T-cell (primary cell): ENCODE data around the gene ADGRG1. TPM values are rescaled to one million over a fixed set of nuclear protein-coding genes. Genes with fewer than 3 reads are reported as not detected.

Experiments
- ATAC-seq, 4 experiments: fragments of 200-7000 bp in 3 of 4; fragments of 150-1000 bp in 1 of 4; cut with Tn5 transposase; replicated peaks in 1 of 4; 1 replicate in 3 of 4; 2 replicates in 1 of 4; pipeline ENCODE4 v1.10.0; 2021; ENCODE audit warnings: moderate library complexity in 3 of 4, mild to moderate bottlenecking in 2 of 4, moderate number of reproducible peaks in 1 of 4
- CTCF ChIA-PET, 2 donors: fragments of 300-600 bp; sonication (Branson Sonifier 250); formaldehyde crosslinking; loops; one replicate each; lab custom pipeline; 2022; ENCODE audit warnings: antibody characterized with exemption in 2 of 2; lab: Charles Lee
- POLR2A ChIA-PET, 2 donors: fragments of 300-600 bp; sonication (Branson Sonifier 250); formaldehyde crosslinking; loops; one replicate each; lab custom pipeline; 2022; ENCODE audit warnings: antibody characterized with exemption in 2 of 2; lab: Charles Lee
- DNase-seq, 35 experiments: peaks; one replicate each; pipeline versions ENCODE4 v3.0.0 to v3.0.0-alpha.2; 2013 to 2023
- H3K27ac ChIP-seq: one replicate; pipeline ENCODE4 v1.5.1; 2013; ENCODE audit warnings: low read length
- H3K27me3 ChIP-seq, 2 experiments: replicated peaks in 1 of 2; 1 replicate in 1 of 2; 2 replicates in 1 of 2; pipeline versions ENCODE4 v1.6.1 to v1.7.0; 2013; ENCODE audit warnings: low read length in 1 of 2, mixed read lengths in 1 of 2; ENCODE audit not compliant: control insufficient read depth in 2 of 2, insufficient read depth in 2 of 2; ENCODE audit errors: extremely low read depth in 1 of 2
- H3K36me3 ChIP-seq, 2 donors: 1 replicate in 1 of 2; 2 replicates in 1 of 2; pipeline versions ENCODE4 v1.6.1 to v1.7.0; 2013; ENCODE audit warnings: low read length in 1 of 2; ENCODE audit not compliant: control insufficient read depth in 2 of 2, insufficient read depth in 1 of 2; ENCODE audit errors: extremely low read depth in 1 of 2
- H3K4me1 ChIP-seq, 2 experiments: 1 replicate in 1 of 2; 2 replicates in 1 of 2; pipeline versions ENCODE4 v1.6.1 to v1.7.0; 2013; ENCODE audit warnings: low read length in 2 of 2, mixed read lengths in 1 of 2; ENCODE audit not compliant: insufficient read depth in 2 of 2, control insufficient read depth in 1 of 2; ENCODE audit errors: extremely low read depth in 1 of 2
- H3K4me3 ChIP-seq, 2 donors: 1 replicate in 1 of 2; 2 replicates in 1 of 2; pipeline versions ENCODE4 v1.5.1 to v1.7.0; 2013; ENCODE audit warnings: mild to moderate bottlenecking in 2 of 2, low read length in 1 of 2, moderate library complexity in 1 of 2; ENCODE audit not compliant: control insufficient read depth in 1 of 2; ENCODE audit errors: extremely low read depth in 1 of 2
- H3K9me3 ChIP-seq: 2 replicates; pipeline ENCODE4 v1.7.0; 2013
- H3K27ac Mint-ChIP-seq, 2 donors: one replicate each; pipeline ENCODE4 v1.8.0; 2020 to 2021; ENCODE audit warnings: mild to moderate bottlenecking in 2 of 2, mixed read lengths in 2 of 2
- H3K27me3 Mint-ChIP-seq, 2 donors: one replicate each; pipeline ENCODE4 v1.8.0; 2021 to 2022; ENCODE audit warnings: mixed read lengths in 2 of 2
- H3K36me3 Mint-ChIP-seq: one replicate; pipeline ENCODE4 v1.8.0; 2021; ENCODE audit warnings: mixed read lengths
- H3K4me1 Mint-ChIP-seq, 3 donors: one replicate each; pipeline ENCODE4 v1.8.0; 2020 to 2022; ENCODE audit warnings: mixed read lengths in 3 of 3, mild to moderate bottlenecking in 1 of 3
- H3K4me3 Mint-ChIP-seq, 3 donors: one replicate each; pipeline ENCODE4 v1.8.0; 2020 to 2022; ENCODE audit warnings: mild to moderate bottlenecking in 3 of 3, mixed read lengths in 3 of 3, moderate library complexity in 3 of 3
- H3K9me3 Mint-ChIP-seq, 3 donors: one replicate each; pipeline ENCODE4 v1.8.0; 2020 to 2022; ENCODE audit warnings: mixed read lengths in 3 of 3
- WGBS: methylation state at CpG from one replicate; pipeline ENCODE4 v1.1.5; 2013; ENCODE audit warnings: missing lambda C conversion rate; ENCODE audit not compliant: insufficient coverage; 5-methylcytosine and 5-hydroxymethylcytosine counted together
- total RNA-seq, 35 experiments: library from RNA in 6 of 35; stranded (reverse) in 6 of 35; fragments of 120-200 nt in 1 of 35; gene quantifications; one replicate each; pipeline versions ENCODE4 v1.2.1 to v1.2.4 and lab custom pipeline; 2013 to 2026

ADGRG1 gene
- total RNA-seq, 5 donors from 2014 or later (not counting 1 experiment from before 2014, with no cell fraction given) = 7.8 to 91.7 (median 11.7) TPM

DNA sequence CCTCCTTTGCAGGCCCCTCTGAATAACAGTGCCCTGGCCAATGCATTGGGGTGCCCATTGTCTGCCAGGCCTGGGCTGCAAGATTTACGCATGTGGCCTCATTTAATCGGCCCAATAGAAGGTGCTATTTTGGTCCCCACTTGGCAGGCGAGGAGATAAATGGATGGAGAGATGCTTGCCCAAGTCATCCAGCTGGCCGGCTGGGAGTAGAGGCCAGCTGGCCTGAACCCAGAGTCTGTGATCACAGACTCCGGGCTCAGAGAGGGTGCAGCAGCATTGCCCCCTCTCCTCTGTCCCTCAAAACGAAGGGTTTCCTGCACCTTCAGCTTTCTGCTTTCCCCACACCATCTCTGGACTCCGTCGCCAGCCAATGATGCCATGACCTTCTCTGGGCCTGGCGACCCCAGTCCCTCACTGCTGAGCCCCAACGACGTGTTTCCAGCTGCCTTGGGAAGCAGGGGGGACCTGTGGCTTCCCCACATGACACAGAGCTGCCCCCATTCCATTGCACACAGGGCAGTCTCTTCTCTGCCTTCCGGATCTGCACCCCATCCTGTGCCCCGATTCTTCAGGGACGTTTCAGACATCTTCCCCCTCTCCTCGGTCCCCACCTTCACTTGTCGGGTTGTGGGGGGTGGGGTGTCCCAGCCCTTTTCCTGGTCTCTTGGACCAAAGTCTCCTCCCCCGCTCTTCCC lies 3.5 kb upstream of the ADGRG1 start:
- peaks cover 0 to 27% of the 10 kb centered on the region in 2 experiments for H3K4me1 ChIP-seq
- CTCF ChIA-PET = no interaction called here
- no peaks in the 10 kb centered on the region for H3K9me3 ChIP-seq
- no peaks in the 10 kb centered on the region for H3K9me3 Mint-ChIP-seq
- DNase-seq = no peak
- POLR2A ChIA-PET = no interaction called here
- H3K27me3 Mint-ChIP-seq = peaks cover 13 to 17% of the 10 kb centered on the region in 2 donors
- WGBS = 67% methylated on average over 10 of the region's 17 CpGs
- H3K4me3 Mint-ChIP-seq = no peak overlapping the region
- H3K27ac Mint-ChIP-seq = no peak overlapping the region
- no peaks in the 10 kb centered on the region for H3K36me3 ChIP-seq
- no peak for ATAC-seq
- H3K4me1 Mint-ChIP-seq = peaks cover 9 to 19% (median 11%) of the 10 kb centered on the region in 3 donors
- no peaks in the 10 kb centered on the region for H3K36me3 Mint-ChIP-seq
- H3K27me3 ChIP-seq = peaks cover 0 to 32% of the 10 kb centered on the region in 2 experiments
- no peak overlapping the region for H3K27ac ChIP-seq
- no peak overlapping the region for H3K4me3 ChIP-seq

DNA sequence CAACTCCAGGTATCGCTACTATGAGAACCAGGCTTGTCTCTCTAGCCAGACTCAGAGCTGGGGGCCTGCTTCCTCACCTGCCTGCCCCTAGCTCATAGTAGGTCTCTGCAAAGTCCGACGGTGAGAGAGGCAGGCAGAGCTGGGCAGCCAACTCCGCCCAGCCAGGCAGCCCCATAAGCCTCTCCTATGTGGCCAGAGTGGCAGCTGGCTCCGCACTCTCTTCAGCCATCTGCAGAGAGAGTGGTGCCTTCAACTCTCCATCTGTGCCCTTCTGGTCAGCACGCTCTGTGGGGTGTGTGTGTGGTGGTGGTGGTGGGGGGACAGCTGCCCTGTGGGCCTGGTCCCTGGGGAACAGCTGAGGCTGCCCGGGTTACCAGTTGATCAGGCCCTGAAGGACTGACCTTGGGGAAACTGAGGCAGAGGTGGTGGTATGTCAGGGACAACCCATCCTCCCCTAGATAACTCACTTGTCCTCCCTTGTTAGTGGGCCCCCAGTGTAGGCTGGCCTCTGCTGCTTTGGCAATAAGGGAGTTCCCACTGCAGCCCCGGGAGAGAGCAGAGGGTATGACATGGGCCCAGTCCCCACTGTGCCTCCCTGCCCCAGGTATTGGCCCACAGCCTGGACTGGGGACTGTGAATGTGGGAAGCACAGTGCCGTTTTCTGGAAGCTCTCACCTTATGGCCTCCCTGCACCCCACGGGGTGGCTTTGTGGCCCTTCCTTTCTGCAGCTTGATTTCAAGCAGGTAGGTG lies 1.8 kb upstream of the ADGRG1 start:
- ChIA-PET POLR2A (no interaction called here), CTCF (interaction anchor here in 1 of 2 donors (0.5 kb wide), 1 partner anchor 23 kb away, joined by 4 read pairs; no protein-coding TSS in a partner anchor)
- Histone ChIP-seq H3K9me3 (no peaks in the 10 kb centered on the region), H3K4me3 (no peak overlapping the region), H3K36me3 (no peaks in the 10 kb centered on the region), H3K27ac (no peak overlapping the region), H3K27me3 (peaks cover 0 to 47% of the 10 kb centered on the region in 2 experiments), H3K4me1 (peaks cover 0 to 27% of the 10 kb centered on the region in 2 experiments)
- Mint-ChIP-seq H3K36me3 (no peaks in the 10 kb centered on the region), H3K4me3 (no peak overlapping the region), H3K9me3 (no peaks in the 10 kb centered on the region), H3K4me1 (peaks cover 11 to 24% (median 13%) of the 10 kb centered on the region in 3 donors), H3K27me3 (peaks cover 20 to 29% of the 10 kb centered on the region in 2 donors), H3K27ac (no peak overlapping the region)
- no peak for DNase-seq
- no peak for ATAC-seq
- 80% methylated on average over 6 of the region's 10 CpGs for WGBS

DNA sequence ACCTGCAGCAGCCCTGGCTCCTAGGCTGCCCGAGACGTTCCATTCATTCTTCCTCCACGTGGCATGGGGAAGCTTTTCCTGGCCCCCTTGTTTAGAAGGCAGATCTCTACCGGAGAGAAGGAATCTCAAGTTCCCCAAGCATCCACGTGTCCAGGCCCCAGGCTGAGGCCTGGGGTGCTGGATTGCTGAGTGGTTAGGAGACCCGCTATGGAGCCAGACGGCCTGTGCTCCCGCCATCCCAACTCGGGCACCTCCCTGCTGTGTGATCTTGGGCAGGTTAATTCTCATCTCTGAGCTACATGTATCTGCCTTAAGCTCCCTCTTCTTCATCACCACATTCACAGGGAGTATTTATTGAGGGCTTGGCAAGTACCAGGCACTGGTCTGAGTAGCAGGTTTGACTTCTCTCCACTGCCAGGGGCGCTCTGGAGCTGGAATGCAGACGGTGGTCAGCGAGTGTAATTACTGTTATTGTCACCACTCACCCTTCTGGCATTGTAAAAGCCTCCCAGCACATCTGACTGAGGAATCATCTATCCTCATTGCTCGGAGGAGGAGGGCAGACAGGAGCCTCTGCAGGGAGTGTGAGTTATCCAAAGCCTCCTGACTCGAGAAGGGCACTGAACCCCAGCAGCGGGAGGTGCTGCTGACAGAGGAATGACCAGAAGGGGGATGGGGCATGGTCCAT lies 1.1 kb upstream of the ADGRG1 start:
- no peaks in the 10 kb centered on the region for H3K36me3 ChIP-seq
- ChIA-PET CTCF (interaction anchor here in 1 of 2 donors (0.5 kb wide), 1 partner anchor 23 kb away, joined by 4 read pairs; no protein-coding TSS in a partner anchor), POLR2A (no interaction called here)
- no peaks in the 10 kb centered on the region for H3K9me3 ChIP-seq
- H3K4me1 Mint-ChIP-seq = peaks cover 11 to 24% (median 13%) of the 10 kb centered on the region in 3 donors
- no peak overlapping the region for H3K27ac ChIP-seq
- no peak for ATAC-seq
- no peak overlapping the region for H3K4me3 ChIP-seq
- H3K4me3 Mint-ChIP-seq = no peak overlapping the region
- DNase-seq = no peak
- H3K36me3 Mint-ChIP-seq = no peaks in the 10 kb centered on the region
- peaks cover 20 to 29% of the 10 kb centered on the region in 2 donors for H3K27me3 Mint-ChIP-seq
- H3K9me3 Mint-ChIP-seq = no peaks in the 10 kb centered on the region
- H3K27ac Mint-ChIP-seq = no peak overlapping the region
- H3K27me3 ChIP-seq = peaks cover 0 to 51% of the 10 kb centered on the region in 2 experiments
- peaks cover 0 to 29% of the 10 kb centered on the region in 2 experiments for H3K4me1 ChIP-seq
- 89% methylated on average over 6 of the region's 15 CpGs for WGBS

DNA sequence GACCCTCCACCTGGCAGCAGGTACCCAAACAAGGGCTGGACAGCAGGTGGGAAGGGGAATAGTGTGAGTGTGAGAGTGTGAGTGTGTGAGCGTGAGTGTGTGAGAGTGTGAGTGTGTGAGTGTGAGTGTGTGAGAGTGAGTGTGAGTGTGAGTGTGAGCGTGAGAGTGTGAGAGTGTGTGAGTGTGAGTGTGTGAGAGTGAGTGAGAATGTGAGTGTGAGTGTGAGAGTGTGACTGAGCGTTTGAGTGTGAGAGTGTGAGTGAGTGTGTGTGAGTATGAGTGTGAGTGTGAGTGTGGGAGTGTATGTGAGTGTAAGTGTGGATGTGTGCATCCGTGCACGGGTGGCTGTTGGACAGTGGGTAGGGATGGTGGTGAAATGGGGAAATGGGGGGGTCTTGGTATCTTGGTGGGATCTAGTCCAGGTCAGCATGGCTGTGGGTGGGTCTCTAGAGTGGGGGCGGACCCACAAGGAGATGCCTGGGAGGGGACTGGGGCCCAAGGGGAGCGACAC lies 408 bp downstream of the ADGRG1 start:
- Histone ChIP-seq H3K9me3 (no peaks in the 10 kb centered on the region), H3K27ac (no peak overlapping the region), H3K27me3 (peaks cover 0 to 54% of the 10 kb centered on the region in 2 experiments), H3K4me3 (peak overlapping the region in 1 of 2 donors; percentile 34), H3K4me1 (peaks cover 0 to 29% of the 10 kb centered on the region in 2 experiments), H3K36me3 (no peaks in the 10 kb centered on the region)
- Mint-ChIP-seq H3K9me3 (no peaks in the 10 kb centered on the region), H3K27me3 (peaks cover 20 to 29% of the 10 kb centered on the region in 2 donors), H3K36me3 (no peaks in the 10 kb centered on the region), H3K4me1 (peaks cover 11 to 24% (median 13%) of the 10 kb centered on the region in 3 donors), H3K4me3 (peak overlapping the region; percentile 8 to 37 (median 16)), H3K27ac (peak overlapping the region in 1 of 2 donors; percentile 15)
- ChIA-PET CTCF (no interaction called here), POLR2A (no interaction called here)
- ATAC-seq (no peak), DNase-seq (no peak)
- WGBS = 42% methylated on average over 7 of the region's 7 CpGs

DNA sequence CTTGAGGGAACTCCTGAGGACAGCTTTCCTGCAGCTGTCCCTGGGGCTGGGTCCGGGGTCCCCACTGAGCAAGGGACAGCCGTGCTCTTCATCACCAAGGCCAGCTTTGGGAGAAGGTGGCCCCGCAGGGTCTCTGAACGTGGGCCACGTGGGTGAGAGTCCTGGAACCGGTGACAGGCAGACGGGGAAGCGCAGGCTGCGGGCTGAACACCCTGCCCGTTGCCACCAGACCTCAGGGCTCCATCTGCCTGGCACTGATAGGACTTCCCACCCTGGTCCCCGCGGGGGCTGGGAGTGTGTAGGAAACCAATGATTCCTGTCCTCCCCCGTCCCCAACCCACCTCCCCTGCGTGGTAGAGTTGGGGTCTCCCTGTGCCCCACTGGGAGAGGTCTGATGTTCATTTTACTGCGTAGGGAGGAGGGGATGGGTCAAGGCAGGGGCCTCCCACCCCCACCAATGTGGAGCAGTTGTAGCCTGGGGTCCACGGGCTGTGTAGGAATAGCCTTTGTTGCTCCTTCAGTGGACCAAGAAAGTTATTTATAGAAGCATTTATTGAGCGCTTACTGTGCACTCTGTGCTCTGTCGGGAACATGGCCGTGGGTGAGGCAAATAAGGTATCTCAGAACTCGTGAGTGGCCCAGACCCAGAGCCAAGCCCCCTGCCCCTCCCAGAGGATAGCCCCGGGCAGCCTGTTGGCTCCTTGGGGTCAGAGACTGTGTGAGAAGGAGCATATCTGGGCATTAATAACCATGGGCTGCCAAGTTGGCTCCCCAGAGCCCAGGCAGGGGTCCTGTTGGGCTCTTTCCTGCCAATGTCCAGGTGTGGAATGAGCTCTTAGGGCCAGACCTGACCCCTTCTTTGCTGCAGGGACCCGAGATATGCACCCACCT lies 1.3 kb downstream of the ADGRG1 start:
- H3K36me3 Mint-ChIP-seq = no peaks in the 10 kb centered on the region
- ChIA-PET CTCF (no interaction called here), POLR2A (no interaction called here)
- H3K9me3 Mint-ChIP-seq = no peaks in the 10 kb centered on the region
- H3K27ac ChIP-seq = no peak overlapping the region
- 41% methylated on average over 13 of the region's 22 CpGs for WGBS
- H3K9me3 ChIP-seq = no peaks in the 10 kb centered on the region
- H3K27me3 ChIP-seq = peaks cover 0 to 54% of the 10 kb centered on the region in 2 experiments
- DNase-seq (no peak), ATAC-seq (no peak)
- H3K4me3 ChIP-seq = peak overlapping the region in 1 of 2 donors; percentile 34
- H3K4me3 Mint-ChIP-seq = peak overlapping the region in 1 of 3 donors; percentile 49
- peaks cover 20 to 29% of the 10 kb centered on the region in 2 donors for H3K27me3 Mint-ChIP-seq
- no peaks in the 10 kb centered on the region for H3K36me3 ChIP-seq
- H3K4me1 Mint-ChIP-seq = peaks cover 11 to 24% (median 13%) of the 10 kb centered on the region in 3 donors
- H3K4me1 ChIP-seq = peaks cover 0 to 34% of the 10 kb centered on the region in 2 experiments
- H3K27ac Mint-ChIP-seq = no peak overlapping the region
